A549 (cell line): ENCODE data around the gene PEX7. TPM values are rescaled to one million over a fixed set of nuclear protein-coding genes. Genes with fewer than 3 reads are reported as not detected.

ENCODE experiments used
- ATAC-seq, 2 experiments: fragments of 200-7000 bp in 1 of 2; fragments of >200 bp in 1 of 2; cut with Nextera tagmentation in 1 of 2; cut with Tn5 transposase in 1 of 2; 3 replicates each; pipeline versions ENCODE4 v1.8.0 to v1.9.1; 2018 to 2020; ENCODE audit warnings: mild to moderate bottlenecking in 1 of 2, moderate library complexity in 1 of 2
- CTCF ChIA-PET: fragments of 300-600 bp; sonication (Branson Sonifier 250); formaldehyde crosslinking; extraction: SDS; loops from one replicate; lab custom pipeline; 2021; ENCODE audit warnings: antibody characterized with exemption, inconsistent platforms; lab: Yijun Ruan, JAX
- POLR2A ChIA-PET: fragments of 350-600 bp; formaldehyde crosslinking; extraction: SDS; loops from one replicate; lab custom pipeline; 2021; ENCODE audit warnings: antibody characterized with exemption, inconsistent platforms; lab: Yijun Ruan, JAX
- DNase-seq, 2 experiments: peaks; one replicate each; pipeline versions ENCODE4 v3.0.0 to v3.0.0-alpha.2; 2011 to 2016; ENCODE audit warnings: low read depth in 1 of 2, low spot score in 1 of 2
- FAIRE-seq: peaks from 2 replicates; lab custom pipeline; 2011; peaks lifted over from hg19 to GRCh38; lab: Jason Lieb, UNC
- H3K27ac ChIP-seq, 2 experiments: fragments of >200 bp; sonication (Bioruptor Twin); formaldehyde crosslinking; 3 replicates each; pipeline ENCODE4 v1.5.1; 2016 to 2017
- H3K4me1 ChIP-seq: fragments of >200 bp; sonication (Bioruptor Twin); formaldehyde crosslinking; 3 replicates; pipeline ENCODE4 v1.6.1; 2016
- H3K4me2 ChIP-seq: fragments of >200 bp; sonication (Bioruptor Twin); formaldehyde crosslinking; 3 replicates; pipeline ENCODE4 v1.6.1; 2016
- H3K4me3 ChIP-seq: fragments of >200 bp; sonication (Bioruptor Twin); formaldehyde crosslinking; 3 replicates; pipeline ENCODE4 v1.5.1; 2016
- H3K9me3 ChIP-seq: fragments of >200 bp; sonication (Bioruptor Twin); formaldehyde crosslinking; 3 replicates; pipeline ENCODE4 v1.6.1; 2016
- ATOH8 ChIP-seq: fragments of 250-450 bp; sonication (Bioruptor Pico); IDR thresholded peaks from 2 replicates; pipeline ENCODE4 v1.5.0; 2020; ENCODE audit warnings: low read depth, mild to moderate bottlenecking, moderate library complexity
- BHLHE40 ChIP-seq: IDR thresholded peaks from 2 replicates; pipeline ENCODE4 v1.6.1; 2012; ENCODE audit warnings: low read depth, low read length, inconsistent platforms
- CBX2 ChIP-seq: fragments of 200-600 bp; sonication (generic); IDR thresholded peaks from 2 replicates; pipeline ENCODE4 v1.6.1; 2016; ENCODE audit warnings: low read depth, mild to moderate bottlenecking, borderline replicate concordance
- CHD4 ChIP-seq: fragments of 200-600 bp; sonication (generic); IDR thresholded peaks from 2 replicates; pipeline ENCODE4 v1.6.1; 2016; ENCODE audit warnings: antibody characterized with exemption, mild to moderate bottlenecking, borderline replicate concordance
- EHF ChIP-seq: fragments of 250-450 bp; sonication (Bioruptor Pico); IDR thresholded peaks from 2 replicates; pipeline ENCODE4 v1.5.0; 2020; ENCODE audit warnings: mild to moderate bottlenecking
- FOSL2 ChIP-seq, 2 experiments: fragments of 450-650 bp in 1 of 2; fragments of >200 bp in 1 of 2; sonication (Bioruptor Twin) in 1 of 2; formaldehyde crosslinking; IDR thresholded peaks; 2 replicates each; pipeline versions ENCODE4 v1.5.0 to v1.6.1; 2016 to 2020; ENCODE audit warnings: mild to moderate bottlenecking in 1 of 2, moderate library complexity in 1 of 2
- FOXS1 ChIP-seq: fragments of 250-450 bp; sonication (Bioruptor Pico); IDR thresholded peaks from 2 replicates; pipeline ENCODE4 v1.5.0; 2020; ENCODE audit warnings: mild to moderate bottlenecking, moderate library complexity
- HOXB13 ChIP-seq: fragments of 250-450 bp; sonication (Bioruptor Pico); IDR thresholded peaks from 2 replicates; pipeline ENCODE4 v1.5.0; 2020; ENCODE audit warnings: low read depth, mild to moderate bottlenecking, moderate library complexity
- JUNB ChIP-seq: fragments of >200 bp; sonication (Bioruptor Twin); formaldehyde crosslinking; IDR thresholded peaks from 2 replicates; pipeline ENCODE4 v1.6.1; 2016
- PHF8 ChIP-seq: fragments of 200-600 bp; sonication (generic); IDR thresholded peaks from 2 replicates; pipeline ENCODE4 v1.6.1; 2016; ENCODE audit warnings: low read depth, mild to moderate bottlenecking, antibody characterized with exemption, moderate library complexity, borderline replicate concordance
- POLR2AphosphoS2 ChIP-seq: conservative IDR thresholded peaks from 2 replicates; pipeline ENCODE4 v1.6.1; 2012; ENCODE audit warnings: low read length, improper control_type of control experiment, inconsistent platforms
- RARB ChIP-seq: fragments of 250-450 bp; sonication (Bioruptor Pico); IDR thresholded peaks from 2 replicates; pipeline ENCODE4 v1.8.0; 2021; ENCODE audit warnings: mild to moderate bottlenecking, moderate library complexity
- REST ChIP-seq: fragments of 200-600 bp; sonication (generic); IDR thresholded peaks from 2 replicates; pipeline ENCODE4 v1.6.1; 2016; ENCODE audit warnings: antibody characterized with exemption, mild to moderate bottlenecking, moderate library complexity
- TP53 ChIP-seq: fragments of 250-450 bp; sonication (Bioruptor Pico); IDR thresholded peaks from 2 replicates; pipeline ENCODE4 v1.5.0; 2021; ENCODE audit warnings: mild to moderate bottlenecking, moderate library complexity
- WGBS: methylation state at CpG from one replicate; pipeline ENCODE4 v1.1.6; 2017; ENCODE audit errors: missing lambda C conversion rate; 5-methylcytosine and 5-hydroxymethylcytosine counted together
- polyA plus RNA-seq, 4 experiments: library from polyadenylated mRNA; depleted of rRNA in 3 of 4; stranded (reverse); fragments of >200 nt; fragmentation: RNase III in 1 of 4; extraction: RNeasy Plus Mini Kit Qiagen cat#74134 plus additional on column Dnase treatment in 1 of 4; gene quantifications; 2 replicates in 3 of 4; 3 replicates in 1 of 4; pipeline ENCODE4 v1.2.3, GENCODE V29; 2011 to 2017
- TF ChIP-seq, protein P1 (sequence below): fragments of >200 bp; sonication (Bioruptor Twin); formaldehyde crosslinking; IDR thresholded peaks from 3 replicates; pipeline ENCODE4 v1.6.1; 2016
- TF ChIP-seq, protein P2 (sequence below): IDR thresholded peaks from 2 replicates; pipeline ENCODE4 v1.6.1; 2012
- TF ChIP-seq, protein P3 (sequence below): fragments of 450-650 bp; IDR thresholded peaks from 2 replicates; pipeline ENCODE4 v1.6.1; 2014; ENCODE audit warnings: antibody characterized with exemption
- TF ChIP-seq, protein P4 (sequence below): fragments of 150-350 bp; IDR thresholded peaks from 2 replicates; pipeline ENCODE4 v1.6.1; 2014; ENCODE audit warnings: low read depth, mild to moderate bottlenecking, low read length

PEX7 gene
- polyA plus RNA-seq, 2 of the 4 experiments (the other 2 are of a cell fraction) = 6.9 to 9.6 TPM

GRCh38 chr6:136950436-136951126, 128.2 kb downstream of the PEX7 start:
- 78% methylated on average over 4 of the region's 4 CpGs for WGBS
- H3K27ac ChIP-seq = no peak overlapping the region
- FAIRE-seq (no peak), ATAC-seq (no peak), DNase-seq (no peak)
- TF ChIP-seq TP53 (CRISPR knock-in tag) = no peak
- H3K4me1 ChIP-seq = no peaks in the 10 kb centered on the region
- ChIA-PET CTCF (interaction anchor here (0.7 to 1.3 kb wide), 2 partner anchors 29 to 63 kb away, joined by 3 to 4 read pairs; no protein-coding TSS in a partner anchor), POLR2A (no interaction called here)
- no peaks in the 10 kb centered on the region for H3K9me3 ChIP-seq
- no peak overlapping the region for H3K4me3 ChIP-seq
- no peak overlapping the region for H3K4me2 ChIP-seq

DNA sequence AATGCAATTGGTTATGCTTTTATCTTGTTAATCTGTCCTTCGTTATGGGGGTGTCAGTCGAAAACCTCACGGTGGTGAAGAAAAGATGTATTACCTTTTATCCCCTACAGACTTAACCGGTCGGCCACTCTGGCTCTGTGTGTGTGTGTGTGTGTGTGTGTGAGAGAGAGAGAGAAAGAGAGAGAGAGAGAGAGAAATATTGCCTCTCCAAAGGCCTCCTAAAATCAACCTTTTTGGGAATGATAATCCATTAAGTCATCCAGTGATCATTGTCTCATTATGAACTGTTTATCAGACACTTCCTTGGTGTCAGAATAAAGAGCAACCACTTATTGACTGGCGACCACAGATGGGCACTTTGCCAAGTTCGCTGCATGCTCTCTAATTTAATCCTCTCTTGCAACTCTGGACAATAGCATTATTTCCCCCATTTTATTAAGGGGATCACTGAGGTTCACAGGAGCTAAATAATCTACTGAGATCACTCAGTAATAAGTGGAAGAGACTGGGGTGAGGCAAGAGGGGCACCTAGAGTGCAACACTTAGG, 130.4 kb downstream of the PEX7 start:
- Histone ChIP-seq H3K4me3 (no peak overlapping the region), H3K4me2 (no peak overlapping the region), H3K9me3 (no peaks in the 10 kb centered on the region), H3K27ac (no peak overlapping the region), H3K4me1 (no peaks in the 10 kb centered on the region)
- whole genome bisulfite sequencing = 59% methylated on average over 7 of the region's 7 CpGs
- ChIA-PET POLR2A (no interaction called here), CTCF (no interaction called here)
- no peak for FAIRE-seq
- ATAC-seq = no peak
- DNase-seq = no peak
- TF ChIP-seq EHF = no peak
- TF ChIP-seq CBX2 = no peak
- TF ChIP-seq FOSL2 (IDR thresholded peaks at IDR 0.05) = no peak
- no peak for TF ChIP-seq FOSL2 (CRISPR knock-in tag; IDR thresholded peaks at IDR 0.05)
- TF ChIP-seq REST = no peak
- TF ChIP-seq, protein P1, sequence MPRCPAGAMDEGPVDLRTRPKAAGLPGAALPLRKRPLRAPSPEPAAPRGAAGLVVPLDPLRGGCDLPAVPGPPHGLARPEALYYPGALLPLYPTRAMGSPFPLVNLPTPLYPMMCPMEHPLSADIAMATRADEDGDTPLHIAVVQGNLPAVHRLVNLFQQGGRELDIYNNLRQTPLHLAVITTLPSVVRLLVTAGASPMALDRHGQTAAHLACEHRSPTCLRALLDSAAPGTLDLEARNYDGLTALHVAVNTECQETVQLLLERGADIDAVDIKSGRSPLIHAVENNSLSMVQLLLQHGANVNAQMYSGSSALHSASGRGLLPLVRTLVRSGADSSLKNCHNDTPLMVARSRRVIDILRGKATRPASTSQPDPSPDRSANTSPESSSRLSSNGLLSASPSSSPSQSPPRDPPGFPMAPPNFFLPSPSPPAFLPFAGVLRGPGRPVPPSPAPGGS = no peak
- TF ChIP-seq ATOH8 (CRISPR knock-in tag) = no peak
- TF ChIP-seq BHLHE40 = no peak
- TF ChIP-seq FOXS1 (CRISPR knock-in tag) = no peak

GRCh38 chr6:136955123-136955522, 132.7 kb downstream of the PEX7 start:
- Histone ChIP-seq H3K4me2 (no peak overlapping the region), H3K4me1 (no peaks in the 10 kb centered on the region), H3K27ac (no peak overlapping the region), H3K9me3 (no peaks in the 10 kb centered on the region), H3K4me3 (no peak overlapping the region)
- ATAC-seq = no peak
- ChIA-PET POLR2A (no interaction called here), CTCF (no interaction called here)
- no peak for FAIRE-seq
- WGBS = 70% methylated on average over 3 of the region's 3 CpGs
- no peak for DNase-seq
- TF ChIP-seq JUNB (no peak), BHLHE40 (no peak), PHF8 (no peak), RARB (CRISPR knock-in tag) (no peak), CHD4 (no peak), POLR2AphosphoS2 (no peak), ATOH8 (CRISPR knock-in tag) (no peak), HOXB13 (CRISPR knock-in tag) (no peak)
- TF ChIP-seq, protein P2, sequence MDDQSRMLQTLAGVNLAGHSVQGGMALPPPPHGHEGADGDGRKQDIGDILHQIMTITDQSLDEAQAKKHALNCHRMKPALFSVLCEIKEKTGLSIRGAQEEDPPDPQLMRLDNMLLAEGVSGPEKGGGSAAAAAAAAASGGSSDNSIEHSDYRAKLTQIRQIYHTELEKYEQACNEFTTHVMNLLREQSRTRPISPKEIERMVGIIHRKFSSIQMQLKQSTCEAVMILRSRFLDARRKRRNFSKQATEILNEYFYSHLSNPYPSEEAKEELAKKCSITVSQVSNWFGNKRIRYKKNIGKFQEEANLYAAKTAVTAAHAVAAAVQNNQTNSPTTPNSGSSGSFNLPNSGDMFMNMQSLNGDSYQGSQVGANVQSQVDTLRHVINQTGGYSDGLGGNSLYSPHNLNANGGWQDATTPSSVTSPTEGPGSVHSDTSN = no peak
- TF ChIP-seq, protein P3, sequence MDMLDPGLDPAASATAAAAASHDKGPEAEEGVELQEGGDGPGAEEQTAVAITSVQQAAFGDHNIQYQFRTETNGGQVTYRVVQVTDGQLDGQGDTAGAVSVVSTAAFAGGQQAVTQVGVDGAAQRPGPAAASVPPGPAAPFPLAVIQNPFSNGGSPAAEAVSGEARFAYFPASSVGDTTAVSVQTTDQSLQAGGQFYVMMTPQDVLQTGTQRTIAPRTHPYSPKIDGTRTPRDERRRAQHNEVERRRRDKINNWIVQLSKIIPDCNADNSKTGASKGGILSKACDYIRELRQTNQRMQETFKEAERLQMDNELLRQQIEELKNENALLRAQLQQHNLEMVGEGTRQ = no peak
- TF ChIP-seq, protein P4, sequence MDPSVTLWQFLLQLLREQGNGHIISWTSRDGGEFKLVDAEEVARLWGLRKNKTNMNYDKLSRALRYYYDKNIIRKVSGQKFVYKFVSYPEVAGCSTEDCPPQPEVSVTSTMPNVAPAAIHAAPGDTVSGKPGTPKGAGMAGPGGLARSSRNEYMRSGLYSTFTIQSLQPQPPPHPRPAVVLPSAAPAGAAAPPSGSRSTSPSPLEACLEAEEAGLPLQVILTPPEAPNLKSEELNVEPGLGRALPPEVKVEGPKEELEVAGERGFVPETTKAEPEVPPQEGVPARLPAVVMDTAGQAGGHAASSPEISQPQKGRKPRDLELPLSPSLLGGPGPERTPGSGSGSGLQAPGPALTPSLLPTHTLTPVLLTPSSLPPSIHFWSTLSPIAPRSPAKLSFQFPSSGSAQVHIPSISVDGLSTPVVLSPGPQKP = no peak
